HG02885 (cell line): Measurements from ENCODE around the gene CDK5.
A peak's percentile ranks its signal among the peaks of the same experiment; 100 is the strongest.
"Not testable (repeated sequence)": the region's sequence is repeated elsewhere in the genome, so short reads cannot be mapped to it uniquely, and the experiment has no call there.

Experiments used
- ATAC-seq: cut with Tn5 transposase; IDR thresholded peaks from one replicate; pipeline ENCODE4 v1.9.1; 2021; ENCODE audit warnings: mild to moderate bottlenecking; ENCODE audit not compliant: unreplicated experiment, poor library complexity

Gene CDK5

DNA sequence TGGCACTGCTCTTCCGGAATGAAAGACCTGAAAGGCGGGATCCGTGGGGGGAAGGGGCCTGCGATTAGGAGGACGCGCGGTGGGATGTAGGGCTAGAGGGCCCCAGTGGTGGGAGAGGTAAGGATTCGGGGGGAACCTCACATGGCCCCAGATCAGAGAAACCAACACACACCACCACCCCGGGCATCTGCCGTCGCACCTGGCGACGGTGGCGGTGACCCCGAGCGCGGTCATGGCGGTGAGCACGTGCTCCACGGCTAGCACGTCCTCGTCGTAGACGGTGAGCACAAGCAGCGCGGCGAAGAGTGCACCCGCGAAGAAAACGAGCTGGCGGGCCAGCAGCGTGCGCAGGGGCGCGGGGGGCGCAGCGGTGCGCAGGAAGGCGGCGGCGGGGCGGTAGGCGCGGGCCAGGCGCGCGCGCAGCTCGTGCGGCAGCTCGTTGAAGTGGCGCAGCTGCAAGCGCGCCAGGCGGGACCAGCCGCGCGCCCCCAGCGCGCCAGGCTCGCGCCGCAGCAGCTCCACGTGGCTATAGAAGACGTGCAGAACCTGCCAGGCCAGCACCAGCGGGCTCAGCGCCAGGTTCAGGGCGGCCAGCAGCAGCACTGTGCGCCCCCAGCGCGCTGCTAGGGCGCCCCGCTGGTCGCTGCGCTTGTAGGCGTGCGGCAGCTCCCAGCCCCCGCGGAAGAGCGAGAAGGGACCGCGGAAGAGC, 39.1 kb downstream of the CDK5 start:
- ATAC-seq: no peak

DNA sequence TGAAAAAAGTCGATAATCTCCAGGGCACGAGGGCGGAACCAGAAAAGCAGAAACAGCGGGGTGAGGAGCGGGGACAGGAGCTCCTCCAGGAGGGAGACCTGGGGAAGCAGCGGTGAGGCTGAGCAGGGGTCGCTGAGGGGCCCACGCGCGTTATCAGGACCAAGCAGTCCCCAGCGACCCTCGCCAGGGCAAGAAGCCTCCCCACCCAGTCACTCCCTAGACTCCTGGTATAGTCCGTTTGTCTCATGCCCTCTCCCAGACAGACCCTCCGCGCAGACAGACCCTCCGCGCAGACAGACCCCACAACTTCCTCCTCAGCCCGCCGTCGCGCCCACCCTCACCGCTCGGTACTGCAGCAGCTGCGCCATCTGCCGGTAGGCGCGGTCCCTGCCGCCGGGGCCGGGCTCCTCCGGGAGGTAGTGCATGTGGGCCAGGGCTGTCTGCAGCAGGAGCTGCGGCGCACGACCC, 39.7 kb downstream of the CDK5 start:
- ATAC-seq: peak; percentile 68

DNA sequence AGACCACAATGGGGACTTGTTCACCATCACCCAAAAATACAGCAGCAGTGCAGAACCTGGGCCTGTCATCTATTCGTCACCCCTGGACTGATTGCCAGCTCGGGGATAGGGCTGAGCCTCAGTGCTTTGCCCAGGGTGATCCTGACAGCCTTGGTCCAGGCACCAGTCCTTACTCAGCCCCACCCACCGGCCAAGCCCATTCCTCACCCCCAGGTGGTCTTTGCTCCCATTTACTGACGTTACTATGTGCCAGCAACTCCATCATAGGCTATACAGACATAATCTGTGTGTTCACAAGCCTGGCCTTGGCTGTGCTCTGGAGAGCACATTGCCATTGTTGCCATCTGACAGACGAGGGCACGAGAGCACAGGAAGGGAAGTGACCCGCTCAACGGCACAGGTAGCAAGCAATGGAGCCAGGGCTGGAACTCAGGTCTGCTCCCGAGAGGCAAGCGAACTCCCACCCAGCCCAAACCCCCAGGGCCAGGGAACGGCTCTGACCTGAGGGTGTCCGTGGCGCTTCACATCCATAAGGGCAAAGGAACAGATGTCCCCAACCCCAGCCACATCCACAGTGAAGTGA, 40.2 kb downstream of the CDK5 start:
- no peak for ATAC-seq

DNA sequence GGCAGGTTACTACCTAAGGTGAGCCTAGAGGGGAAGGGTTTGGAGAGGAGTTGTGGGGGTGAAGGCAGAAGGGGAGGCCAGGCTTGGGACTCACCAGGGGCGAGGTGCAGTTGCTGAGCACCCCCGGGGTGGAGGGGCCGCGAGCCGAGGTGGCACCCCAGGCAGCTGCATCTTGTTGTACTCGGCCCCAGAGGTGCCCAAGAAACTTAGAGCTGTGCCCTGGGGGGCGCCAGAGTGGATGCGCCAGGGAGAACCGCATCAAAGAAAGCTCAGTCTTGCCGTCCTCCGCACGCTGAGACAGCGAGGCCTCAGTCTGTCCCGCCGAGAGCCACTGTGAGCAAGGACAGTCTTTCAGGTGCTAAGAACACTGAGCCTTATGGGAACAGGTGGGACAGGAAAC, 40.8 kb downstream of the CDK5 start:
- no peak for ATAC-seq

DNA sequence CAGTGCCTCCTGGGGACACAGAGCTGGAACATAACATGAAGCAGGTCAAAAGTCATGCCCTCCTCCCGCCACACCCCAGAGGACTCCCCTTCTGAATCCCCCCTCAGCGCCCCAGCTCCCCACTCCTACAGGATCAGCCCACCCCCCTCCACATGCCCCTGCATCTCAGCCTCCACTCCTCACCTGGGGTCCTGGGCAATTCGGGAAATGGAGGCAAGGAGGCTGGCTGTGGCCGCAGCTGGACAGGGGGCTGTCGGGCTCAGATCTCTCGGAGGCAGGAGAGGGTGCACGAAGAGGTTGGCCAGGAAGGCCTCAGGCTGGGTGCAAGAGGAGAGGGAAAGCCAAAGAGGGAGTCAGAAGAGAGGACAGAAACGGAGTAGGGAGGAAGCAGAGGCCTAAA, 41.2 kb downstream of the CDK5 start:
- no peak for ATAC-seq

DNA sequence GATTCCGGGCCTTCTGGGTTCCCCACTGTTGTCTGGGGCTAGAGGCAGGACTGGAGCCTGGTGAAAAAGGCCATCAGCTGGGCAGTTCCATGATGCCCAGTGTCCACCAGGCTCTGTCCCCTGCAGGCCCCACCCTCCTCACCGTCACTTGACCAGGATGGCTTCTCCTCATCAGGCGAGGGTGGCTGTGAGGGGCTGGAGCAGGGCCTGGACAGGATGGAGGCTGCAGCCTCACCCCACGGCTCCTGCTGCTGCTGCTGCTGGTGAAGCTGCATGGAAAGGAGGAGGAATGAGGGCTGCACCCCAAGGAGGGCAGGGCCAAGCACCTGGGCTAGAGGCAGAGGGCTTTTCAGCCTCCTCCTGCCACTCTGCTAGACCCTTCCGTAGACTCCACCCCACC, 41.7 kb downstream of the CDK5 start:
- ATAC-seq: no peak

DNA sequence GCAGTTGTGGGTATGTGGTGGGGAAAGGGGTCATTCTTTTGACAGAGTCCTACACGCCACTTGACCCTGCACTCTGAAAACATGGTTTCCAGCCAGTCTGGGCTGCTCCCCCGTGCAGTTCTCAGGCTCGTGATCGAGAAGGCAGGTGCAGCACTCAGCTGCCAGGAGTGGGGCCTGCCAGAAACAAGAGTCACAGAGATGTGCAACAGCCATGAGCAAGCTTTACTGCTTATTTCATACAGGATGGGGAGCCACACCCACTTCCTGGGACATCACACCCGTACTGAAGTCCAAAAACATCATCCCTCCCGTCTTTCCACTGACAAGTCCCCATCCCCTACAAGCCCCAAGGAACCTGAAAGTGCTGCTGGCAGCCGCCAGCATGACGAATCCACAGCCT, 42.7 kb downstream of the CDK5 start:
- ATAC-seq: no peak

DNA sequence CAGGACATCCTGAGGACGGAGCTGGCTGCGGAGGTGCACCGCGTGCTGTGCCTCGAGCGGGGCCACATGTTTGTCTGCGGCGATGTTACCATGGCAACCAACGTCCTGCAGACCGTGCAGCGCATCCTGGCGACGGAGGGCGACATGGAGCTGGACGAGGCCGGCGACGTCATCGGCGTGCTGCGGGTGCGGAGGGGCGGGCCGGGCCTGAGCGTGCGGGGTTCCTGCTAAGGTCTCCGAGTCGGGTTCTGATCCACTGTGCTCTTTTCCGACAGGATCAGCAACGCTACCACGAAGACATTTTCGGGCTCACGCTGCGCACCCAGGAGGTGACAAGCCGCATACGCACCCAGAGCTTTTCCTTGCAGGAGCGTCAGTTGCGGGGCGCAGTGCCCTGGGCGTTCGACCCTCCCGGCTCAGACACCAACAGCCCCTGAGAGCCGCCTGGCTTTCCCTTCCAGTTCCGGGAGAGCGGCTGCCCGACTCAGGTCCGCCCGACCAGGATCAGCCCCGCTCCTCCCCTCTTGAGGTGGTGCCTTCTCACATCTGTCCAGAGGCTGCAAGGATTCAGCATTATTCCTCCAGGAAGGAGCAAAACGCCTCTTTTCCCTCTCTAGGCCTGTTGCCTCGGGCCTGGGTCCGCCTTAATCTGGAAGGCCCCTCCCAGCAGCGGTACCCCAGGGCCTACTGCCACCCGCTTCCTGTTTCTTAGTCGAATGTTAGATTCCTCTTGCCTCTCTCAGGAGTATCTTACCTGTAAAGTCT, 43.8 kb downstream of the CDK5 start:
- ATAC-seq: no peak

DNA sequence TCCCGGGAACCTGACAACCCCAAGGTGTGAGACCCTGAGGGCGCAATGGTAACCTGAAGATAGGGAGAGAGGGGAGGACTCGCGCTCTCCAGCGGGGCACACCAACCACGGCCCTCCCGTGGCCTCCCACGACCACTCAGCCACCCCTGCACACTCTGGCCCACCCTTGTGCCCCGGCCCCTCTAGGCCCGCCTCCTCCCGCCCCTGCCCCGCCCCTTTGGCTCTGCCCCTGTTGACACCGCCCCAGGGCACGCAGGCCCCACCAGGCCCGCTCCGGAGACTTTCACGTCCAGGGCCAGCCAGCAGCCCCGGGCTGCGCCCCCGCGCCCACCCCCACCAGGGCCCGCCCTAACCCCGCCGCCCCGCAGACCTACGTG, 44.4 kb downstream of the CDK5 start:
- ATAC-seq: no peak

DNA sequence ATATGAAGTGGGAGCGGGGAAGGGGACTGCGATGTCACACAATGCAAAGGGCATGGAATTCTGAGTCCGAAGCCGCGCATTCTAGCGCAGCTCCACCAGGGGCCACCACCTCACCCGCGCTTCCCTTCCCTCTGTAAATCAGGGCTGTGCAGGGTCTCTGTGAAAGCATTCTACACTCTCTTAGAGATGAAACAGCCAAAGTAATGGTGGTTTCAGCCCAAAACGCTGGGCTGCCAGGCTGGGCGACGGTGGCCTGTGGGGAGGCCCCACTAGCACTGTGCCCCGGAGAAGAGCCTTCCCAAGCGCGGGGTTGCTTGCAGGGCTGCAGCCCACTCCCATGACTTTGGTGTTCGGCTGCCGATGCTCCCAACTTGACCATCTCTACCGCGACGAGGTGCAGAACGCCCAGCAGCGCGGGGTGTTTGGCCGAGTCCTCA, 44.8 kb downstream of the CDK5 start:
- no peak for ATAC-seq

DNA sequence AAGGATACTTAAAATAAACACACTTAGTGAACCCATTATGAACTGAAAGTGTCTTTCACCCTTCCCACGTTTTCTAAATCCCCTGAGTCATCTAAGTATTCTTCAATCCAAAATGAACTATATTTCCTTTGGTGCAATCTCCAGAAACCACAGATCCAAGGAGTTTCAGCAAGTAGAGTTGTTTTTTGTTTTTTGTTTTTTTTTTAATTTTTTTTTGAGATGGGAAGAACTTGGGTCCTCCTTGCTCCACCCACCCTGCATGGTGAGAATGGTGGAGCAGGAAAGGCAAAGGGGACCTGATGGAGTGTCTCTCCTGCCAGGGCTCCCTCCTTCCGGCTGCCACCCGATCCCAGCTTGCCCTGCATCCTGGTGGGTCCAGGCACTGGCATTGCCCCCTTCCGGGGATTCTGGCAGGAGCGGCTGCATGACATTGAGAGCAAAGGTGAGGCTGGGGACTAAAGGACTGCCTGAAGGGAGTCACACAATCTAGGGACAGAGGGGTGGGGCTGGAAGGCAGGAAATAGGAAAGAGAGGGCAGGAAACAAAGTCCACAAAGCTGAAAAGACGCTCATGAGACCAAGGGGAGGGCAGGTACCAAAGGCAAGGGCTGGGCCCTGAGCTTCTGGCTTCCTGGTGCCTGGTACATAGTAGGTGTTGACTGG, 45.5 kb downstream of the CDK5 start:
- ATAC-seq: no peak

DNA sequence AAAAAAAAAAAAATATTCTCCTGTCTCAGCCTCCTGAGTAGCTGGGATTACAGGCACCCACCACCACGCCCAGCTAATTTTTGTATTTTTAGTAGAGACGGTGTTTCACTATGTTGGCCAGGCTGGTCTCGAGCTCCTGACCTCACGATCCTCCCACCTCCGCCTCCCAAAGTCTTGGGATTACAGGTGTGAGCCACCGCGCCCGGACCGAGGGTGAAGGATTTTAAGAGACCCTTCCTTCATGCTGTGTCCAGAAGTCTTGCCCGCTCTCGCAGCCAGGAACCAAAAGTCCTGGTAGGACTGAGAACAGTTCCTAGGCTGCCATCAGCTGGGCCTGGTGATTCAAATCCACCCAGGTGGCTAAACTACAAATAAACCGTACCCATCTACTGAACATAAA, 46.1 kb downstream of the CDK5 start:
- ATAC-seq: not testable (repeated sequence)

DNA sequence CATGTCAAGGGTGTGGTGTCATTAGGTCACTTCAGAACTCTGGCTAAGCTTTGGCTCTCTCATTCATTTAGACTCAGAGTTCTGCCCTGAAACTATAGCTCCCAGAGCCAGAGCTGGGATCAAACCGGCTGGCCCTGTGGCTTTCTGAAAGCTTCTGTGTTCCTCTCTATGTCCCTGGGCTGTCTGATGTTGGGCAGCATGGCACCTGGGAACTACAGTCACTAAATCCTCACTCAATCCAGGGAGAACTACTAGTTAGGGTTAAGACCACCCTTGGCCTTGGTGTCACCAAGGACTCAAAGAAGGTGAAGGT, 46.6 kb downstream of the CDK5 start:
- ATAC-seq: no peak

DNA sequence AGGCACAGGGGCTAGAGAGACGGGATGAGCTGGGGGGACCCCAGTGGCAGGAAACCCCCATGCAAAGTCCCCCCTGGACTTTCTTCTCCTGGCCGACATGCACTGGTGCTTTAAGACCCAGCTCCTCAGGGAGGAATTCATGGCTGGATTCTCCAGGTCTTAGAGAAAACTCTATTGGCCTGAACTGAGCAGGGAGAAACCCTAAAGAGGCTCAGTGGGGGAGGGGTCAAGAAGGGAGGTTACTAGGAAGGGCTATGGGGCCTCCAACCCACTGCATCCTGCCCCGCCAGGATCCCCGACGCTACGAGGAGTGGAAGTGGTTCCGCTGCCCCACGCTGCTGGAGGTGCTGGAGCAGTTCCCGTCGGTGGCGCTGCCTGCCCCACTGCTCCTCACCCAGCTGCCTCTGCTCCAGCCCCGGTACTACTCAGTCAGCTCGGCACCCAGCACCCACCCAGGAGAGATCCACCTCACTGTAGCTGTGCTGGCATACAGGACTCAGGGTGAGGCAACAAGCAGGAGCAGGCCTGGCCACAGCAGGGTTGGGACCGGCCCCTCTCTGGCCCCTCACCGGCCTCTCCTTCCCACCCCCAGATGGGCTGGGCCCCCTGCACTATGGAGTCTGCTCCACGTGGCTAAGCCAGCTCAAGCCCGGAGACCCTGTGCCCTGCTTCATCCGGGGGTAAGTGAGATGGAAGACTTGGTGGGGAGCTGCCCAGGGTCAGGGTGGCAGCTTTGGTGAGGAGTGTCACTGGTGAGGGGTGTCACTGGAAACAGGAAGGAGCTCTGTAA, 47.2 kb downstream of the CDK5 start:
- no peak for ATAC-seq

DNA sequence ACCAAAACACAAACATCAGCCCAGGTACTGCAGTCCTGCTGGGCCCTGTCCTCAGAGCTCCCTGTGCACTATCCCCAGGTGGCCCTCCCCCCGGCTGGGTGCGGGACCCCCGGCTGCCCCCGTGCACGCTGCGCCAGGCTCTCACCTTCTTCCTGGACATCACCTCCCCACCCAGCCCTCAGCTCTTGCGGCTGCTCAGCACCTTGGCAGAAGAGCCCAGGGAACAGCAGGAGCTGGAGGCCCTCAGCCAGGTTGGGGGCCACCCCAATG, 47.7 kb downstream of the CDK5 start:
- ATAC-seq: no peak

DNA sequence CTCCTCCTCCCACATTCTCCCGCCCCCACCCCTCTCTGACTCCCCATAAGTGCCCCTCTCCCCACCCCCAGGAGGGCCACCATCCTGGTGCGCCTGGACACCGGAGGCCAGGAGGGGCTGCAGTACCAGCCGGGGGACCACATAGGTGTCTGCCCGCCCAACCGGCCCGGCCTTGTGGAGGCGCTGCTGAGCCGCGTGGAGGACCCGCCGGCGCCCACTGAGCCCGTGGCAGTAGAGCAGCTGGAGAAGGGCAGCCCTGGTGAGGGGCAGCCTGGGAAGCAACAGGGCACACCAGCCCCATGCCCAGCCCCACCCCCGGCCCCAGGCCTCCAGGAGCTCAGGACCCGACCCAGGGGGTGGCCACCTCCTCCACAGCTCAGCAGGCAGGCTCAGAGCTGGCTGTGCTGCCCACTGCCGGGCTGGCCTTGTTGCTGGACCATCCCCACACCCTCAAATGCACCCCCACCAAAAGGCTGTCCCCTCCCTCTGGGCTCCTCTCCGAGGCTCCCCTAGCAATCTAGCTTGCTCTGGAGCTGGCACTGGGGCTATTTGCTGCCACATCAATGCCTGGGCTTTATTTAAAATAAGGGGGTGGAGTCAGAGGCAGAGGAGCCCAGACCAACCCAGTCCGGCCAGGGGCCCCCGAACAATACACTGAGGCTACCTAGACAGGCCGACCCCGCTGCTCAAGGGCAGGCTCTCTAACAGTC, 48.2 kb downstream of the CDK5 start:
- no peak for ATAC-seq

DNA sequence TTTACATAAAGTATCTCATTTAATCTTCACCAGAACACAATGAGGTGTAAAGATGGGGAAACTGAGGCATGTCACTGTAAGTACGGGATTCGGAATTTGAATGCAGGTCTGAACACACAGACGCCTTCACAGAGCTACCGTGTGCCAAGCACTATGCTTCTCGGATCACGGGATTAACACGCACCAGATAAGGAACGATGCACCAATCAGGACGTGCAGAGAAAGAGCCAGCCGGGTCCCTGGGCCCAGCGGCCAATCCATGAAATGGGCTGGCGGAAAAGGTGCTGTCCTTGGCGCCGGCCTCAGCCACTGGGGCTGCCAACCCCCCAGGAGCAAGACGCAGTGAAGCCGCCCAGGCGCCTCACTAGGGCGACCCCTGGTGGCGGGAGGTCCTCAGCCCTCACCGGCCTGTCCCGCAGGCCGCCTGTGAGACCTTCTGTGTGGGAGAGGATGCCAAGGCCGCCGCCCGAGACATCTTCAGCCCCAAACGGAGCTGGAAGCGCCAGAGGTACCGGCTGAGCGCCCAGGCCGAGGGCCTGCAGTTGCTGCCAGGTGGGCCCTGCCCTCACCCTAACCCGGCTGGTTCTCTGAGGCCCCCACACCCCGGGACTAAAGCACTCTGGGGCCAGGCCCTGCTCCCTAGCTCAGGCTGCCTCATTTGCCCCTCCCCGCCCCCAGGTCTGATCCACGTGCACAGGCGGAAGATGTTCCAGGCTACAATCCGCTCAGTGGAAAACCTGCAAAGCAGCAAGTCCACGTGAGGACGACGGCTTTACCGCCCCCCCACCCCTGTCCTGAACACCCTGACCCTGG, 49.0 kb downstream of the CDK5 start:
- peak; percentile 79 for ATAC-seq

DNA sequence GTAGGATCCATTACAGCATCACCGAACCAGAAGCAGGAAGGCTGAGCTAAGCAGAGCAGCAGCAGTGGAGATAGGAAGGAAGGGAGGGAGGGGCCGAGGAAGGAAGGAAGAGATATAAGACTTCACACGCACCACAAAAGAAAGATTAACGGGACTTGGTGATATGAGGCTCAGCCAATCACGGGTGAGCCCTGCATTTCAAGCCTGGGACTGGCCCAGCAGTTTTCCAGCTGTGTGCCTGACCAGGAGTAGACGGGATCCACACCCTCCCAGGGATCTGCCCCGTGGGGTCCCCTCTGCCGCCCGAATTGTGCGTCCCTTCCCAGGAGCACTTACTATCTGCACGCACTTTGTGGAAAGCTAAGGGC, 49.6 kb downstream of the CDK5 start:
- ATAC-seq: no peak

DNA sequence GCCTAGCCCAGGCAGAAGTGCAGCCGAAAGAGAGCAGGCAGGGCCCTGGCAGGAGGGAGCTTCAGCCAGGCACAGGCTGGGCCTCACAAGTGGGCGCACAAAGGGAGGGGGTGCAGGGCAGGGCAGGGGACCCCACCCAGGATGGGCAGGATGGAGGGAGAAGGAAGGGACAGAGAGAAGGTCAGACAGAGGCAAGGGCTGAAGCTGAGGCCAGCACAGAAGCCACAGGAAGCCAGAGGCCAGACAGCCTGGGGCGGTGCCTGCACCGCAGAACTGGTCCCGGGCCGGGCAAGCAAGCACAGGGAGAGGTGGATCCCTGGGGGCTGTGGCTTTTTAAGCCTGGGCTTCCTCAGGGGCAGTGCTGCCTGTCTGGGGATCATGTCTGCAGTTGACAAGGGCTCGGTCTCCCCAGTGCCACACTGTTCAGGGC, 50.2 kb downstream of the CDK5 start:
- ATAC-seq: no peak
